Endothelial cell of umbilical vein (primary cell): ENCODE results near the gene ZSCAN2. TPM values are rescaled to one million over a fixed set of nuclear protein-coding genes. Genes with fewer than 3 reads are reported as not detected.

Source experiments
- BruUV-seq: library from RNA; stranded (reverse); fragments of 400-500 nt; replicated peaks from 2 replicates; lab custom pipeline; 2021; lab: Mats Ljungman, UMichigan
- CTCF ChIA-PET: fragments of 300-600, 350-600 bp; sonication (Branson Sonifier 250); formaldehyde crosslinking; loops from one replicate; lab custom pipeline; 2021; ENCODE audit warnings: antibody characterized with exemption, inconsistent platforms; lab: Charles Lee
- POLR2A ChIA-PET: fragments of 300-600, 350-600 bp; sonication (Branson Sonifier 250); formaldehyde crosslinking; loops from one replicate; lab custom pipeline; 2021; ENCODE audit warnings: antibody characterized with exemption, inconsistent platforms; lab: Charles Lee
- DNase-seq: peaks from one replicate; pipeline ENCODE4 v3.0.0-alpha.2; 2011; ENCODE audit warnings: low read depth, low spot score
- FAIRE-seq: peaks from 2 replicates; lab custom pipeline; 2011; peaks lifted over from hg19 to GRCh38; lab: Jason Lieb, UNC
- H2AFZ ChIP-seq: 2 replicates; pipeline ENCODE4 v1.6.0; 2012; ENCODE audit warnings: low read depth, low read length, control low read depth, inconsistent platforms
- H3K27ac ChIP-seq: 2 replicates; pipeline ENCODE4 v1.5.1; 2011; ENCODE audit warnings: low read depth, mild to moderate bottlenecking, control low read depth, low read length, moderate library complexity; ENCODE audit not compliant: insufficient read depth
- H3K27me3 ChIP-seq, 2 experiments: 2 replicates each; pipeline versions ENCODE4 v1.6.0 to v1.6.1; 2011; ENCODE audit warnings: low read length in 2 of 2, mixed read lengths in 1 of 2; ENCODE audit not compliant: control insufficient read depth in 2 of 2, insufficient read depth in 2 of 2
- H3K36me3 ChIP-seq, 2 experiments: 2 replicates in 1 of 2; 3 replicates in 1 of 2; pipeline ENCODE4 v1.5.1; 2011; ENCODE audit warnings: low read length in 2 of 2, mild to moderate bottlenecking in 1 of 2, moderate library complexity in 1 of 2; ENCODE audit not compliant: control insufficient read depth in 2 of 2, insufficient read depth in 2 of 2; ENCODE audit errors: extremely low read depth in 1 of 2
- H3K4me1 ChIP-seq: 3 replicates; pipeline ENCODE4 v1.5.1; 2011; ENCODE audit warnings: mild to moderate bottlenecking, low read length; ENCODE audit not compliant: control insufficient read depth, insufficient read depth; ENCODE audit errors: extremely low read depth
- H3K4me2 ChIP-seq: 2 replicates; pipeline ENCODE4 v1.6.1; 2011; ENCODE audit warnings: low read length, control low read depth, mixed read lengths; ENCODE audit not compliant: insufficient read depth
- H3K4me3 ChIP-seq, 3 experiments: fragments of 200-600 bp in 1 of 3; sonication (generic), shearing (Covaris generic) in 1 of 3; replicated peaks in 1 of 3; 2 replicates each; pipeline ENCODE4 v1.5.1; 2011 to 2016; ENCODE audit warnings: control low read depth in 3 of 3, low read length in 3 of 3, mild to moderate bottlenecking in 2 of 3, inconsistent platforms in 1 of 3, low read depth in 1 of 3, moderate library complexity in 1 of 3; ENCODE audit not compliant: insufficient read depth in 1 of 3
- H3K79me2 ChIP-seq: 2 replicates; pipeline ENCODE4 v1.6.0; 2012; ENCODE audit warnings: low read length, inconsistent platforms; ENCODE audit not compliant: control insufficient read depth, insufficient read depth
- H3K9ac ChIP-seq: replicated peaks from 2 replicates; pipeline ENCODE3; 2011; ENCODE audit warnings: low read length, control low read depth; ENCODE audit not compliant: insufficient read depth; ENCODE audit errors: extremely low read depth
- H3K9me1 ChIP-seq: replicated peaks from 3 replicates; pipeline ENCODE4 v1.6.0; 2011; ENCODE audit warnings: mild to moderate bottlenecking, low read length; ENCODE audit not compliant: control insufficient read depth, insufficient read depth; ENCODE audit errors: extremely low read depth
- H3K9me3 ChIP-seq: replicated peaks from 2 replicates; pipeline ENCODE4 v1.5.1; 2012; ENCODE audit warnings: low read length, inconsistent platforms; ENCODE audit not compliant: control insufficient read depth, insufficient read depth
- H4K20me1 ChIP-seq: replicated peaks from 2 replicates; pipeline ENCODE3; 2011; ENCODE audit warnings: mild to moderate bottlenecking, low read length; ENCODE audit not compliant: control insufficient read depth, insufficient read depth; ENCODE audit errors: extremely low read depth
- EZH2 ChIP-seq: IDR thresholded peaks from 2 replicates; pipeline ENCODE4 v1.6.1; 2012; ENCODE audit warnings: borderline replicate concordance, low read depth, mild to moderate bottlenecking, moderate library complexity, low read length, inconsistent platforms; ENCODE audit not compliant: severe bottlenecking
- FOS ChIP-seq: IDR thresholded peaks from 2 replicates; pipeline ENCODE4 v1.6.1; 2011; ENCODE audit warnings: mild to moderate bottlenecking, low read length, moderate library complexity, borderline replicate concordance; ENCODE audit not compliant: insufficient read depth
- JUN ChIP-seq: IDR thresholded peaks from 2 replicates; pipeline ENCODE4 v1.6.1; 2011; ENCODE audit warnings: borderline replicate concordance, low read depth; ENCODE audit not compliant: insufficient read length, insufficient read depth
- MYC ChIP-seq: IDR thresholded peaks from one replicate; pipeline ENCODE4 v1.6.1; 2011; ENCODE audit warnings: mild to moderate bottlenecking, low read depth, low read length
- POLR2A ChIP-seq: IDR thresholded peaks from 2 replicates; pipeline ENCODE4 v1.6.1; 2012; ENCODE audit warnings: low read depth, mild to moderate bottlenecking, control low read depth, low read length
- dilution Hi-C: fragments of 300-500 bp; cut with MboI; formaldehyde crosslinking; loops from one replicate; pipeline ENCODE4 v1.15.0; 2019; ENCODE audit warnings: low sequenced_read_pairs; ENCODE audit not compliant: extremely low pct_ligation_motif_present
- intact Hi-C: fragments of 100-400 bp; cut with micrococcal nuclease; formaldehyde crosslinking; loops from one replicate; pipeline ENCODE4 v1.10.0; 2022
- polyA plus RNA-seq, 4 experiments: library from polyadenylated mRNA; depleted of rRNA in 3 of 4; stranded (reverse) in 3 of 4; unstranded in 1 of 4; fragments of >200 nt; gene quantifications; 2 replicates each; pipeline versions ENCODE4 v1.2.1 to v1.2.3, GENCODE V29; 2011 to 2012; ENCODE audit warnings: missing spikeins in 1 of 4
- total RNA-seq: library from RNA; stranded (reverse); gene quantifications from 2 replicates; pipeline ENCODE4 v1.2.3, GENCODE V29; 2021
- TF ChIP-seq, protein P1 (sequence below), 2 donors: IDR thresholded peaks; 1 replicate in 1 of 2; 2 replicates in 1 of 2; pipeline ENCODE4 v1.5.1; 2011; ENCODE audit warnings: low read length in 2 of 2, mild to moderate bottlenecking in 2 of 2, moderate library complexity in 2 of 2, control low read depth in 1 of 2, inconsistent platforms in 1 of 2, low read depth in 1 of 2; ENCODE audit not compliant: insufficient read depth in 1 of 2; ENCODE audit errors: extremely low read depth in 1 of 2

Gene ZSCAN2
- total and polyA plus RNA-seq, 2 donors (not counting 3 experiments of a cell fraction or from before 2014, with no cell fraction given): 12.9 to 13.5 TPM

DNA sequence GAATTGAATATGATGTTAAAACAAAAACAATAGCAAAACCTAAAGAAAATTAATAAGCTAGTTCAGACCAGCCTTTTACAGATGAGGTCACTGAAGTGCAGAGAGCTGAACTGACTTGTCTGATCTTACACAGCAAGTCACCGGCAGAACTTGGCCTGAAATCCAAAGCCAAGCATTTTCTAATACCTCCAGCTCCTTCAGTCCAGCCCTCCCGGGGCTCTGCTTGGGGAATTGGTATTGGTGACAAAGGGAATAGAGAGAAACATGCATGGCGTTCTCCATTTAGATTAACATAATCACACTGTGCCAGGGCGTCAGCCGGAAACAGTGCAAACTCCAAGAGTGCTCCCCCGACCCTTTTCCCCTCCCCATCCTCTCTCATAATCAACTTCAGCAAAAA lies 14.1 kb upstream of the ZSCAN2 start:
- Histone ChIP-seq H3K36me3 (no peaks in the 10 kb centered on the region), H2AFZ (no peak overlapping the region), H3K4me3 (no peak overlapping the region), H3K79me2 (no peaks in the 10 kb centered on the region), H3K27ac (no peak overlapping the region), H3K4me1 (peaks cover 5% of the 10 kb centered on the region), H3K9ac (no peak overlapping the region), H4K20me1 (no peaks in the 10 kb centered on the region), H3K9me1 (no peaks in the 10 kb centered on the region), H3K4me2 (no peak overlapping the region), H3K9me3 (no peaks in the 10 kb centered on the region), H3K27me3 (no peaks in the 10 kb centered on the region)
- FAIRE-seq (no peak), DNase-seq (no peak)
- BruUV-seq: no TSS peak
- dilution Hi-C loops (no loop called here), intact Hi-C loops (no loop called here)
- no peak for TF ChIP-seq FOS
- no peak for TF ChIP-seq MYC
- no peak for TF ChIP-seq JUN
- no peak for TF ChIP-seq EZH2
- TF ChIP-seq, protein P1, sequence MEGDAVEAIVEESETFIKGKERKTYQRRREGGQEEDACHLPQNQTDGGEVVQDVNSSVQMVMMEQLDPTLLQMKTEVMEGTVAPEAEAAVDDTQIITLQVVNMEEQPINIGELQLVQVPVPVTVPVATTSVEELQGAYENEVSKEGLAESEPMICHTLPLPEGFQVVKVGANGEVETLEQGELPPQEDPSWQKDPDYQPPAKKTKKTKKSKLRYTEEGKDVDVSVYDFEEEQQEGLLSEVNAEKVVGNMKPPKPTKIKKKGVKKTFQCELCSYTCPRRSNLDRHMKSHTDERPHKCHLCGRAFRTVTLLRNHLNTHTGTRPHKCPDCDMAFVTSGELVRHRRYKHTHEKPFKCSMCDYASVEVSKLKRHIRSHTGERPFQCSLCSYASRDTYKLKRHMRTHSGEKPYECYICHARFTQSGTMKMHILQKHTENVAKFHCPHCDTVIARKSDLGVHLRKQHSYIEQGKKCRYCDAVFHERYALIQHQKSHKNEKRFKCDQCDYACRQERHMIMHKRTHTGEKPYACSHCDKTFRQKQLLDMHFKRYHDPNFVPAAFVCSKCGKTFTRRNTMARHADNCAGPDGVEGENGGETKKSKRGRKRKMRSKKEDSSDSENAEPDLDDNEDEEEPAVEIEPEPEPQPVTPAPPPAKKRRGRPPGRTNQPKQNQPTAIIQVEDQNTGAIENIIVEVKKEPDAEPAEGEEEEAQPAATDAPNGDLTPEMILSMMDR (IDR thresholded peaks at IDR 0.05; ENCODE audit: extremely low read depth in 1 of 2, insufficient read depth in 1 of 2, low read depth in 1 of 2, low read length in 2 of 2): no peak
- no peak for TF ChIP-seq POLR2A
- ChIA-PET CTCF (interaction anchor here (0.6 kb wide), 1 partner anchor 11 kb away, joined by 3 read pairs; no protein-coding TSS in a partner anchor), POLR2A (no interaction called here)
